Mesenchymal stem cell (in vitro differentiated cells and primary cell): ENCODE measurements around the gene ZNF268.
"Not testable (repeated sequence)": the region's sequence is repeated elsewhere in the genome, so short reads cannot be mapped to it uniquely, and the experiment has no call there.

Experiments
- DNase-seq: peaks from one replicate; pipeline ENCODE4 v3.0.0-alpha.2; 2013
- H2AFZ ChIP-seq: one replicate; pipeline ENCODE4 v1.6.1; 2013; ENCODE audit warnings: low read depth, mild to moderate bottlenecking, control low read depth, inconsistent platforms, low read length, moderate library complexity
- H2AK5ac ChIP-seq: 2 replicates; pipeline ENCODE4 v1.6.1; 2013; ENCODE audit warnings: low read length, moderate library complexity, mild to moderate bottlenecking, inconsistent platforms; ENCODE audit not compliant: severe bottlenecking
- H2BK120ac ChIP-seq: one replicate; pipeline ENCODE4 v1.6.1; 2013; ENCODE audit warnings: low read depth, mild to moderate bottlenecking, inconsistent platforms, low read length, moderate library complexity
- H2BK12ac ChIP-seq, 2 experiments: one replicate each; pipeline ENCODE4 v1.6.1; 2013; ENCODE audit warnings: inconsistent platforms in 2 of 2, low read length in 2 of 2, mild to moderate bottlenecking in 2 of 2, moderate library complexity in 2 of 2, control low read depth in 1 of 2
- H2BK15ac ChIP-seq: one replicate; pipeline ENCODE4 v1.6.1; 2013; ENCODE audit warnings: mild to moderate bottlenecking, low read depth, inconsistent platforms; ENCODE audit not compliant: poor library complexity, severe bottlenecking
- H2BK5ac ChIP-seq: 2 replicates; pipeline ENCODE4 v1.6.1; 2013; ENCODE audit warnings: low read depth, mild to moderate bottlenecking, low read length, control low read depth, inconsistent platforms; ENCODE audit not compliant: poor library complexity, severe bottlenecking
- H3K14ac ChIP-seq, 2 experiments: one replicate each; pipeline ENCODE4 v1.6.1; 2013; ENCODE audit warnings: inconsistent platforms in 2 of 2, low read length in 2 of 2, control low read depth in 1 of 2, mild to moderate bottlenecking in 1 of 2, moderate library complexity in 1 of 2
- H3K18ac ChIP-seq, 2 experiments: one replicate each; pipeline ENCODE4 v1.6.1; 2013; ENCODE audit warnings: inconsistent platforms in 2 of 2, low read length in 2 of 2, control low read depth in 1 of 2, low read depth in 1 of 2, mild to moderate bottlenecking in 1 of 2
- H3K23ac ChIP-seq, 2 experiments: one replicate each; pipeline ENCODE4 v1.6.1; 2013; ENCODE audit warnings: inconsistent platforms in 2 of 2, low read length in 2 of 2, mild to moderate bottlenecking in 2 of 2, moderate library complexity in 2 of 2, control low read depth in 1 of 2
- H3K27ac ChIP-seq: 2 replicates; pipeline ENCODE4 v1.5.1; 2013; ENCODE audit warnings: mild to moderate bottlenecking, moderate library complexity, low read length, control low read depth, inconsistent platforms; ENCODE audit not compliant: poor library complexity, severe bottlenecking
- H3K27me3 ChIP-seq, 2 experiments: 2 replicates each; pipeline versions ENCODE4 v1.6.1 to v1.7.0; 2013; ENCODE audit warnings: low read length in 2 of 2, mild to moderate bottlenecking in 2 of 2, moderate library complexity in 2 of 2, control low read depth in 1 of 2, inconsistent platforms in 1 of 2; ENCODE audit not compliant: control insufficient read depth in 1 of 2, insufficient read depth in 1 of 2
- H3K36me3 ChIP-seq, 2 experiments: 2 replicates each; pipeline versions ENCODE4 v1.6.1 to v1.7.0; 2013; ENCODE audit warnings: low read length in 2 of 2, control low read depth in 1 of 2, inconsistent platforms in 1 of 2, low read depth in 1 of 2, mild to moderate bottlenecking in 1 of 2; ENCODE audit not compliant: insufficient read depth in 2 of 2, control insufficient read depth in 1 of 2
- H3K4ac ChIP-seq, 2 experiments: one replicate each; pipeline ENCODE4 v1.6.1; 2013; ENCODE audit warnings: inconsistent platforms in 2 of 2, low read length in 2 of 2, mild to moderate bottlenecking in 2 of 2, moderate library complexity in 2 of 2, control low read depth in 1 of 2, low read depth in 1 of 2
- H3K4me1 ChIP-seq: 2 replicates; pipeline ENCODE4 v1.6.1; 2013; ENCODE audit warnings: low read depth, low read length, control low read depth; ENCODE audit not compliant: control insufficient read depth, insufficient read depth
- H3K4me2 ChIP-seq: 2 replicates; pipeline ENCODE4 v1.6.1; 2013; ENCODE audit warnings: low read length, mild to moderate bottlenecking, inconsistent platforms; ENCODE audit not compliant: poor library complexity, severe bottlenecking
- H3K4me3 ChIP-seq, 2 experiments: 2 replicates each; pipeline versions ENCODE4 v1.5.1 to v1.7.0; 2013; ENCODE audit warnings: low read length in 2 of 2, mild to moderate bottlenecking in 2 of 2, control low read depth in 1 of 2, low read depth in 1 of 2; ENCODE audit not compliant: insufficient read depth in 1 of 2
- H3K79me1 ChIP-seq: replicated peaks from 2 replicates; pipeline ENCODE4 v1.6.1; 2013; ENCODE audit warnings: mild to moderate bottlenecking, control low read depth, low read length, inconsistent platforms; ENCODE audit not compliant: poor library complexity, severe bottlenecking
- H3K9ac ChIP-seq: 2 replicates; pipeline ENCODE4 v1.7.0; 2013; ENCODE audit warnings: mild to moderate bottlenecking, low read length, moderate library complexity
- H3K9me3 ChIP-seq: 2 replicates; pipeline ENCODE4 v1.7.0; 2013; ENCODE audit warnings: mild to moderate bottlenecking, low read length; ENCODE audit not compliant: control insufficient read depth
- H4K8ac ChIP-seq: one replicate; pipeline ENCODE4 v1.6.1; 2013; ENCODE audit warnings: inconsistent platforms, mild to moderate bottlenecking, low read length, moderate library complexity
- H4K91ac ChIP-seq: one replicate; pipeline ENCODE4 v1.6.1; 2013; ENCODE audit warnings: mild to moderate bottlenecking, low read length, inconsistent platforms
- WGBS: methylation state at CpG from one replicate; pipeline ENCODE4 v1.1.7; 2013; ENCODE audit warnings: mixed read lengths; 5-methylcytosine and 5-hydroxymethylcytosine counted together

Gene ZNF268

DNA sequence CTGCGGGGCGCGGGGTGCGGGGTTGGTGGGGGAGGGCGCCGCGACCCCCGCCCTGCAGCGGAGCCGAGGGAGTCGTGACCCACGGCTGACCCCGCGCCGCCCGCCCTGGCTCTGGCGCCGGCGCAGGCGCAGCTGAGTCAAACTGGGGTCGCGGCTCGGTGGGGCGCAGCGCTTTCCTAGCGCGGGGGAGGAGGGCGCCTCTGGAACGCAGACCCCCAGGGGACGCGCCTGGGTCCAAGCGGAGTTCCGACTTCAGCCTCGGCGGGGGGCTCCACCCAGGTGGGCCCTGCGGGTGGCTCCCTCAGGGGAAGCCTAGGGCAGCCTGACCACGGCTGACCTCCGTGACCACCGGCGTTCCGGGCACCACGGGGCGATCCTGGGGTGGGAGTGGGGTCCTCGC, 54.8 kb downstream of the ZNF268 start:
- Histone ChIP-seq H3K27ac (no peak overlapping the region), H3K4me3 (no peak overlapping the region), H2AFZ (no peak overlapping the region), H3K9me3 (peaks cover 52% of the 10 kb centered on the region), H3K23ac (no peak overlapping the region), H3K4ac (no peak overlapping the region), H2BK15ac (no peak overlapping the region), H4K91ac (no peak overlapping the region), H2BK12ac (no peak overlapping the region), H3K9ac (no peak overlapping the region), H2BK5ac (no peak overlapping the region), H3K4me1 (no peaks in the 10 kb centered on the region), H3K36me3 (no peaks in the 10 kb centered on the region), H3K4me2 (no peak overlapping the region), H2AK5ac (no peak overlapping the region), H3K27me3 (no peaks in the 10 kb centered on the region), H3K79me1 (no peaks in the 10 kb centered on the region), H3K18ac (no peak overlapping the region), H4K8ac (no peak overlapping the region), H3K14ac (no peak overlapping the region), H2BK120ac (no peak overlapping the region)
- 98% methylated on average over 40 of the region's 44 CpGs for WGBS
- DNase-seq = no peak

- no peak overlapping the region for H4K91ac ChIP-seq
- no peak overlapping the region for H3K4ac ChIP-seq
- H2AFZ ChIP-seq = no peak overlapping the region
- no peak overlapping the region for H2AK5ac ChIP-seq
- H3K79me1 ChIP-seq = no peaks in the 10 kb centered on the region
- H3K4me1 ChIP-seq = no peaks in the 10 kb centered on the region
- H3K23ac ChIP-seq = no peak overlapping the region
- no peak overlapping the region for H3K18ac ChIP-seq
- H3K27me3 ChIP-seq = no peaks in the 10 kb centered on the region
- H3K4me3 ChIP-seq = no peak overlapping the region
- H2BK120ac ChIP-seq = no peak overlapping the region
- no peak overlapping the region for H2BK5ac ChIP-seq
- no peak overlapping the region for H3K9ac ChIP-seq
- peaks cover 51% of the 10 kb centered on the region for H3K9me3 ChIP-seq
- no peak overlapping the region for H3K27ac ChIP-seq
- H4K8ac ChIP-seq = no peak overlapping the region
- no peak overlapping the region for H2BK12ac ChIP-seq
- DNase-seq = no peak
- H3K14ac ChIP-seq = no peak overlapping the region
- 93% methylated on average over 12 of the region's 12 CpGs for WGBS
- no peak overlapping the region for H2BK15ac ChIP-seq
- H3K4me2 ChIP-seq = no peak overlapping the region
- no peaks in the 10 kb centered on the region for H3K36me3 ChIP-seq
Observed at GRCh38 chr12:133236556-133236955, 55.3 kb downstream of the ZNF268 start.

- no peak overlapping the region for H3K4me2 ChIP-seq
- no peak overlapping the region for H2AFZ ChIP-seq
- H2AK5ac ChIP-seq = no peak overlapping the region
- no peak overlapping the region for H2BK12ac ChIP-seq
- no peak overlapping the region for H4K8ac ChIP-seq
- DNase-seq = no peak
- 46% methylated on average over 3 of the region's 6 CpGs for WGBS
- no peaks in the 10 kb centered on the region for H3K36me3 ChIP-seq
- no peak overlapping the region for H2BK120ac ChIP-seq
- H3K14ac ChIP-seq = no peak overlapping the region
- H2BK15ac ChIP-seq = no peak overlapping the region
- no peak overlapping the region for H2BK5ac ChIP-seq
- H3K18ac ChIP-seq = no peak overlapping the region
- H3K27ac ChIP-seq = no peak overlapping the region
- no peak overlapping the region for H3K4me3 ChIP-seq
- no peaks in the 10 kb centered on the region for H3K4me1 ChIP-seq
- no peaks in the 10 kb centered on the region for H3K79me1 ChIP-seq
- H3K27me3 ChIP-seq = no peaks in the 10 kb centered on the region
- H3K9ac ChIP-seq = no peak overlapping the region
- H3K23ac ChIP-seq = no peak overlapping the region
- no peak overlapping the region for H3K4ac ChIP-seq
- H3K9me3 ChIP-seq = peaks cover 35% of the 10 kb centered on the region
- H4K91ac ChIP-seq = no peak overlapping the region
Observed at GRCh38 chr12:133251732-133252131, 70.4 kb downstream of the ZNF268 start.

DNA sequence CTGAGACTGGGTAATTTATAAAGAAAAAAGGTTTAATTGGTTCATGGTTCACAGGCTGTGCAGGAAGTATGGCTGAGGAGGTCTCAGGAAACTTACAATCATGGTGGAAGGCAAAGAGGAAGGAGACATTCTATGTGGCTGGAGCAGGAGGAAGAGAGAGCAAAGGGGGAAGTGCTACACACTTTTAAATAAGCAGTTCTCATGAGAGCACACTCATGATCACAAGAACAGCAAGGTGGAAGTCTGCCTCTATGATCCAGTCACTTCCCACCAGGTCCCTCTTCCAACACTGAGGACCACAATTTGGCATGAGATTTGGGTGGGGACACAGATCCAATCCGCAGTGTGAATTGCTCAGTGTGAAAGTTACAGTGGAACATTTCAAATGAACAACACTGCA, 74.5 kb downstream of the ZNF268 start:
- not testable (repeated sequence) for H4K8ac ChIP-seq, H2AK5ac ChIP-seq, H3K9ac ChIP-seq, H4K91ac ChIP-seq, H3K36me3 ChIP-seq, H3K4ac ChIP-seq, H3K4me1 ChIP-seq, H3K4me3 ChIP-seq, H3K27me3 ChIP-seq, H2BK120ac ChIP-seq, H2BK12ac ChIP-seq, H3K79me1 ChIP-seq, H2BK5ac ChIP-seq, H3K23ac ChIP-seq, DNase-seq, H3K14ac ChIP-seq, H2BK15ac ChIP-seq, H3K4me2 ChIP-seq, H3K27ac ChIP-seq, H2AFZ ChIP-seq, H3K18ac ChIP-seq
- 20% methylated on average over 1 of the region's 1 CpG for WGBS
- H3K9me3 ChIP-seq = peaks cover 33% of the 10 kb centered on the region
